Stomach (tissue), 4 donors: ENCODE data around the gene RAB4B.

Experiments
- EP300 ChIP-seq: sonication (generic); formaldehyde crosslinking; IDR thresholded peaks from one replicate; pipeline ENCODE4 v1.6.1; 2017; ENCODE audit warnings: antibody characterized with exemption
- POLR2A ChIP-seq, 4 donors: fragments of 450-650 bp; IDR thresholded peaks; one replicate each; pipeline ENCODE4 v1.6.1; 2016; ENCODE audit warnings: antibody characterized with exemption in 4 of 4, control low read depth in 2 of 4, mild to moderate bottlenecking in 1 of 4, moderate library complexity in 1 of 4
- POLR2AphosphoS5 ChIP-seq, 3 donors: sonication (generic); formaldehyde crosslinking; IDR thresholded peaks; one replicate each; pipeline ENCODE4 v1.6.1; 2016; ENCODE audit warnings: antibody characterized with exemption in 3 of 3
- TF ChIP-seq, protein P1 (sequence below), 7 experiments: fragments of 450-650 bp in 4 of 7; fragments of 200-600 bp in 3 of 7; sonication (generic) in 3 of 7; IDR thresholded peaks; one replicate each; pipeline ENCODE4 v1.5.1; 2016 to 2019; ENCODE audit warnings: antibody characterized with exemption in 7 of 7, control low read depth in 2 of 7, mild to moderate bottlenecking in 1 of 7

DNA sequence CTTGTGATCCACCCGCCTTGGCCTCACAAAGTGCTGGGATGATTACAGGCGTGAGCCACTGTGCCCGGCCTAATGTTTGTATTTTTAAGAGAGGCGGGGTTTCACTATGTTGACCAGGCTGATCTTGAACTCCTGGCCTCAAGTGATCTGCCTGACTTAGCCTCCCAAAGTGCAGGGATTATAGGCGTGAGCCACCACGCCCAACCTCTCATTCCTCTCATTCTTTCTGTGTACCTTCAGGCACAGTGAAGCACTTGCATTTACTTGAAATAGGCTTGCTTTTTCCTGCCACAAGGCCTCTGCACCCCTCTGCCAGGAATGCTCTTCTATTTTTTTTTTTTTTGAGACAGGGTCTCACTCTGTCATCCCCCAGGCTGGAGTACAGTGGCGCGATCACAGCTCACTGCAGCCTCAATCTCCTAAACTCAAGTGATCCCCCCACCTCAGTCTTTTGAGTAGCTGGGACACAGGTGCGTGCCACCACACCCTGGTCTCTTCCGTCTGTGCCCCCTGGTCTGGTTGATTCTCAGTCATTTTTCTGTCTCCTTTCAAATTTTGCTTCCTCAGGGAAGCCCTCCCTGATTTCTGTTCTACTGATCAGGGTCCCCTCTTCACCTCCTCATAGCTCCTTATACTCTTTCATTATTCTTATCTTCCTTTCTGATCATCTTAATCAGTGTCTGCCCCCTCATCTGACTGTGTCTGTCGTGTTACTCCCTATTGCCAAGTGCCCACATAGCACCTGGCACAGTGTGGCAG, 42.9 kb upstream of the RAB4B start:
- no peak for TF ChIP-seq POLR2A (IDR thresholded peaks at IDR 0.05)
- TF ChIP-seq POLR2AphosphoS5 (IDR thresholded peaks at IDR 0.05), result peak in 1 of 3 donors; percentile 6
- TF ChIP-seq, protein P1, sequence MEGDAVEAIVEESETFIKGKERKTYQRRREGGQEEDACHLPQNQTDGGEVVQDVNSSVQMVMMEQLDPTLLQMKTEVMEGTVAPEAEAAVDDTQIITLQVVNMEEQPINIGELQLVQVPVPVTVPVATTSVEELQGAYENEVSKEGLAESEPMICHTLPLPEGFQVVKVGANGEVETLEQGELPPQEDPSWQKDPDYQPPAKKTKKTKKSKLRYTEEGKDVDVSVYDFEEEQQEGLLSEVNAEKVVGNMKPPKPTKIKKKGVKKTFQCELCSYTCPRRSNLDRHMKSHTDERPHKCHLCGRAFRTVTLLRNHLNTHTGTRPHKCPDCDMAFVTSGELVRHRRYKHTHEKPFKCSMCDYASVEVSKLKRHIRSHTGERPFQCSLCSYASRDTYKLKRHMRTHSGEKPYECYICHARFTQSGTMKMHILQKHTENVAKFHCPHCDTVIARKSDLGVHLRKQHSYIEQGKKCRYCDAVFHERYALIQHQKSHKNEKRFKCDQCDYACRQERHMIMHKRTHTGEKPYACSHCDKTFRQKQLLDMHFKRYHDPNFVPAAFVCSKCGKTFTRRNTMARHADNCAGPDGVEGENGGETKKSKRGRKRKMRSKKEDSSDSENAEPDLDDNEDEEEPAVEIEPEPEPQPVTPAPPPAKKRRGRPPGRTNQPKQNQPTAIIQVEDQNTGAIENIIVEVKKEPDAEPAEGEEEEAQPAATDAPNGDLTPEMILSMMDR (IDR thresholded peaks at IDR 0.05), result no peak
- TF ChIP-seq EP300, result no peak
